Erythroblast (primary cell): Measurements from ENCODE around the gene MINDY4.

Experiments used
- GATA1 ChIP-seq: IDR thresholded peaks from 2 replicates; pipeline ENCODE4 v1.6.1; 2011; ENCODE audit warnings: low read depth, mild to moderate bottlenecking, control low read depth, low read length, moderate library complexity
- POLR2A ChIP-seq: IDR thresholded peaks from 2 replicates; pipeline ENCODE4 v1.6.1; 2011; ENCODE audit warnings: mild to moderate bottlenecking, low read length

- no peak for TF ChIP-seq POLR2A
- TF ChIP-seq GATA1: no peak
Observed at GRCh38 chr7:30884881-30885280, 113.7 kb downstream of the MINDY4 start.
